ENCODE measurements around the gene EPS8. TPM values are rescaled to one million over a fixed set of nuclear protein-coding genes. Genes with fewer than 3 reads are reported as not detected.

EPS8 gene
- polyA plus RNA-seq, 3 donors, result 4.1 to 4.8 (median 4.3) TPM

- no peaks in the 10 kb centered on the region for H3K9me3 ChIP-seq (replicated peaks in 1 of 2; ENCODE audit: control insufficient read depth in 1 of 2, insufficient read depth in 1 of 2, low read length in 2 of 2)
- no peak for DNase-seq
- Mint-ChIP-seq H3K27ac (no peak overlapping the region), H3K9me3 (peaks cover 3 to 15% (median 6%) of the 10 kb centered on the region in 7 donors), H3K36me3 (no peaks in the 10 kb centered on the region), H3K4me3 (no peak overlapping the region), H3K27me3 (ENCODE audit: low read depth in 3 of 3) (no peaks in the 10 kb centered on the region), H3K4me1 (no peaks in the 10 kb centered on the region)
- H3K4me1 ChIP-seq (ENCODE audit: control insufficient read depth in 1 of 2, insufficient read depth in 2 of 2, low read length in 2 of 2), result no peaks in the 10 kb centered on the region
- no peak overlapping the region for H3K27ac ChIP-seq (ENCODE audit: low read depth in 1 of 2, low read length in 2 of 2)
- H3K9ac ChIP-seq (ENCODE audit: insufficient read depth, low read length, poor library complexity, severe bottlenecking), result no peak overlapping the region
- no peaks in the 10 kb centered on the region for H3K79me2 ChIP-seq (ENCODE audit: insufficient read depth, low read length)
- no peak for TF ChIP-seq CTCF (IDR thresholded peaks at IDR 0.05)
- H3K4me3 ChIP-seq (replicated peaks in 1 of 3; ENCODE audit: low read depth in 2 of 3, low read length in 3 of 3), result no peak overlapping the region
- no peak overlapping the region for H3K4me2 ChIP-seq (replicated peaks; ENCODE audit: extremely low read depth, low read length, poor library complexity, severe bottlenecking)
- H2AFZ ChIP-seq (ENCODE audit: insufficient read depth, low read depth, low read length, poor library complexity, severe bottlenecking), result no peak overlapping the region
- H3K27me3 ChIP-seq (ENCODE audit: control insufficient read depth in 2 of 2, insufficient read depth in 2 of 2, low read length in 2 of 2), result no peaks in the 10 kb centered on the region
- H4K20me1 ChIP-seq (ENCODE audit: insufficient read depth, low read length), result no peaks in the 10 kb centered on the region
- WGBS (ENCODE audit: insufficient coverage), result 94% methylated on average over 3 of the region's 3 CpGs
- no peaks in the 10 kb centered on the region for H3K36me3 ChIP-seq (replicated peaks in 1 of 2; ENCODE audit: control insufficient read depth in 1 of 2, insufficient read depth in 2 of 2, low read length in 2 of 2)
- intact Hi-C loops (cut with micrococcal nuclease), result no loop called here
Measured at GRCh38 chr12:15738438-15739015, 50.7 kb downstream of the EPS8 start.

DNA sequence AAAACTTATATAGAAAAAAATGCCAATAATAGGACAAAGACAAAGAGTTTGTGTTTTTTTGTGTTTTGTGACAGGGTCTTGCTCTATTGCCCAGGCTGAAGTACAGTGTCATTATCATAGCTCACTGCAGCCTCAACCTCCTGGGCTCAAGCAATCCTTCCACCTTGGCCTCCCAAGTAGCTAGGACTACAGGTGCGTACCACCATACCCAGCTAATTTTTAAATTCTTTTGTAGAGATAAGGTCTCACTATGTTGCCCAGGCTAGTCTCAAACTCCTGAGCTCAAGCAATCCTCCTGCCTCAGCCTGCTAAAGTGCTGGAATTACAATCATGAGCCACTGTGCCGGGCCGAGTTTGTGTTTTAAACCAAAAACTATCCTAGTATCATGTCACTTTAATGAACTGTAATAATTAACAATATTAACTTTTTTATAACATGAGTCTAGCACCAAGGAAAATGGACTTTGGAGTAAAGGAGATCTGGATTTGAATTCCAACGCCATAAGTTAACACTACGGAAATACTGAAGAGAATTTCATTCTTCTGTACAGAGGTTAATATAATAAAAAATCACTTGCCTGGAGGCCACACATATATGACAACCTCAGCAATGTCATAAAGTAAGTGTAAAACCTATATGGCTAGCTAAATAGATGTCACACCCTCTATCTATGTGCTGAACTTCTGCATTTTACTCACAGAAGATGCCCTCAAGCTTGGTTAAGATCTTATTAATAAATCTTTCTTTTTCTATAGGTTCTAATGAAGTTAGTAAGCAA, 53.2 kb downstream of the EPS8 start:
- no CpG with 5 or more reads among the region's 5 CpGs for WGBS (ENCODE audit: insufficient coverage)
- H3K9ac ChIP-seq (ENCODE audit: insufficient read depth, low read length, poor library complexity, severe bottlenecking), result no peak overlapping the region

More for the DNA sequence above, 53.2 kb downstream of the EPS8 start:
- H3K4me3 Mint-ChIP-seq, result no peak overlapping the region
- Histone ChIP-seq H3K79me2 (ENCODE audit: insufficient read depth, low read length) (no peaks in the 10 kb centered on the region), H3K4me2 (replicated peaks; ENCODE audit: extremely low read depth, low read length, poor library complexity, severe bottlenecking) (no peak overlapping the region), H4K20me1 (ENCODE audit: insufficient read depth, low read length) (no peaks in the 10 kb centered on the region), H3K9me3 (replicated peaks in 1 of 2; ENCODE audit: control insufficient read depth in 1 of 2, insufficient read depth in 1 of 2, low read length in 2 of 2) (peaks cover 0 to 2% of the 10 kb centered on the region in 2 donors), H3K4me3 (replicated peaks in 1 of 3; ENCODE audit: low read depth in 2 of 3, low read length in 3 of 3) (no peak overlapping the region), H3K4me1 (ENCODE audit: control insufficient read depth in 1 of 2, insufficient read depth in 2 of 2, low read length in 2 of 2) (no peaks in the 10 kb centered on the region), H3K27ac (ENCODE audit: low read depth in 1 of 2, low read length in 2 of 2) (no peak overlapping the region), H2AFZ (ENCODE audit: insufficient read depth, low read depth, low read length, poor library complexity, severe bottlenecking) (no peak overlapping the region), H3K36me3 (replicated peaks in 1 of 2; ENCODE audit: control insufficient read depth in 1 of 2, insufficient read depth in 2 of 2, low read length in 2 of 2) (no peaks in the 10 kb centered on the region), H3K27me3 (ENCODE audit: control insufficient read depth in 2 of 2, insufficient read depth in 2 of 2, low read length in 2 of 2) (no peaks in the 10 kb centered on the region)
- H3K9me3 Mint-ChIP-seq, result peaks cover 2 to 9% (median 5%) of the 10 kb centered on the region in 7 donors
- peaks cover 6% of the 10 kb centered on the region for H3K4me1 Mint-ChIP-seq
- intact Hi-C loops (cut with micrococcal nuclease), result no loop called here
- no peak for DNase-seq
- H3K27me3 Mint-ChIP-seq (ENCODE audit: low read depth in 3 of 3), result peaks cover 0 to 1% (median 0%) of the 10 kb centered on the region in 3 donors
- H3K36me3 Mint-ChIP-seq, result no peaks in the 10 kb centered on the region
- no peak for TF ChIP-seq CTCF (IDR thresholded peaks at IDR 0.05)
- H3K27ac Mint-ChIP-seq, result no peak overlapping the region
